Astrocyte (in vitro differentiated cells and primary cell): ENCODE results near the gene TANGO6. TPM values are rescaled to one million over a fixed set of nuclear protein-coding genes. Genes with fewer than 3 reads are reported as not detected.

ENCODE experiments used
- DNase-seq: peaks from one replicate; pipeline ENCODE4 v3.0.0-alpha.2; 2010; ENCODE audit warnings: low read depth
- FAIRE-seq: peaks from 2 replicates; lab custom pipeline; 2011; peaks lifted over from hg19 to GRCh38; lab: Jason Lieb, UNC
- H2AFZ ChIP-seq: 2 replicates; pipeline ENCODE4 v1.6.0; 2012; ENCODE audit warnings: low read depth, low read length, inconsistent platforms
- H3K27ac ChIP-seq: 2 replicates; pipeline ENCODE4 v1.5.1; 2011; ENCODE audit warnings: low read depth, low read length, inconsistent platforms
- H3K27me3 ChIP-seq: 2 replicates; pipeline ENCODE4 v1.6.0; 2011; ENCODE audit warnings: low read length, inconsistent platforms; ENCODE audit not compliant: insufficient read depth
- H3K36me3 ChIP-seq: 2 replicates; pipeline ENCODE4 v1.5.1; 2011; ENCODE audit warnings: low read length, inconsistent platforms; ENCODE audit not compliant: insufficient read depth
- H3K4me1 ChIP-seq: 2 replicates; pipeline ENCODE4 v1.5.1; 2011; ENCODE audit warnings: low read length, inconsistent platforms; ENCODE audit not compliant: insufficient read depth
- H3K4me2 ChIP-seq: 2 replicates; pipeline ENCODE4 v1.6.0; 2012; ENCODE audit warnings: low read length, inconsistent platforms
- H3K4me3 ChIP-seq: 2 replicates; pipeline ENCODE4 v1.5.1; 2011; ENCODE audit warnings: low read depth, mild to moderate bottlenecking, low read length, inconsistent platforms; ENCODE audit not compliant: insufficient read depth
- H3K79me2 ChIP-seq: 2 replicates; pipeline ENCODE4 v1.6.0; 2012; ENCODE audit warnings: mild to moderate bottlenecking, low read length, inconsistent platforms; ENCODE audit not compliant: insufficient read depth
- H3K9ac ChIP-seq: 2 replicates; pipeline ENCODE4 v1.6.0; 2012; ENCODE audit warnings: mild to moderate bottlenecking, low read length, inconsistent platforms
- H3K9me3 ChIP-seq: 2 replicates; pipeline ENCODE4 v1.5.1; 2012; ENCODE audit warnings: low read depth, mild to moderate bottlenecking, low read length, inconsistent platforms; ENCODE audit not compliant: insufficient read depth
- H4K20me1 ChIP-seq: 2 replicates; pipeline ENCODE4 v1.6.0; 2012; ENCODE audit warnings: low read length, inconsistent platforms; ENCODE audit not compliant: insufficient read depth
- H3K27ac Mint-ChIP-seq: one replicate; pipeline ENCODE4 v1.8.0; 2021; ENCODE audit warnings: mild to moderate bottlenecking, mixed read lengths; ENCODE audit not compliant: unreplicated experiment
- H3K27me3 Mint-ChIP-seq: one replicate; pipeline ENCODE4 v1.8.0; 2021; ENCODE audit warnings: low read depth, mixed read lengths; ENCODE audit not compliant: unreplicated experiment
- H3K36me3 Mint-ChIP-seq: one replicate; pipeline ENCODE4 v1.8.0; 2021; ENCODE audit warnings: low read depth, mixed read lengths; ENCODE audit not compliant: unreplicated experiment
- H3K4me1 Mint-ChIP-seq: one replicate; pipeline ENCODE4 v1.8.0; 2021; ENCODE audit warnings: low read depth, mixed read lengths; ENCODE audit not compliant: unreplicated experiment
- H3K4me3 Mint-ChIP-seq: one replicate; pipeline ENCODE4 v1.8.0; 2021; ENCODE audit warnings: mild to moderate bottlenecking, moderate library complexity, mixed read lengths; ENCODE audit not compliant: unreplicated experiment
- H3K9me3 Mint-ChIP-seq: one replicate; pipeline ENCODE4 v1.8.0; 2021; ENCODE audit warnings: mild to moderate bottlenecking, mixed read lengths; ENCODE audit not compliant: unreplicated experiment
- CTCF ChIP-seq: IDR thresholded peaks from 2 replicates; pipeline ENCODE4 v1.5.1; 2011; ENCODE audit warnings: low read depth, mild to moderate bottlenecking, inconsistent platforms, low read length, moderate library complexity; ENCODE audit not compliant: insufficient read depth
- EZH2 ChIP-seq: IDR thresholded peaks from 2 replicates; pipeline ENCODE4 v1.6.1; 2012; ENCODE audit warnings: mild to moderate bottlenecking, low read length, inconsistent platforms; ENCODE audit not compliant: insufficient read depth
- total RNA-seq: library from RNA; stranded (reverse); gene quantifications from 2 replicates; pipeline ENCODE4 v1.2.1, GENCODE V29; 2021

The TANGO6 gene
- total RNA-seq, 1 donor from 2014 or later, result 15.8 TPM

GRCh38 chr16:68902969-68903345, 59.6 kb downstream of the TANGO6 start:
- no peaks in the 10 kb centered on the region for H3K27me3 Mint-ChIP-seq
- DNase-seq (no peak), FAIRE-seq (no peak)
- Histone ChIP-seq H2AFZ (no peak overlapping the region), H3K4me1 (no peaks in the 10 kb centered on the region), H4K20me1 (peaks cover 4% of the 10 kb centered on the region), H3K36me3 (peaks cover 2% of the 10 kb centered on the region), H3K9ac (no peak overlapping the region), H3K4me2 (no peak overlapping the region), H3K27me3 (no peaks in the 10 kb centered on the region), H3K27ac (no peak overlapping the region), H3K9me3 (no peaks in the 10 kb centered on the region), H3K79me2 (no peaks in the 10 kb centered on the region), H3K4me3 (no peak overlapping the region)
- TF ChIP-seq EZH2 (no peak), CTCF (no peak)
- H3K4me1 Mint-ChIP-seq, result no peaks in the 10 kb centered on the region
- no peaks in the 10 kb centered on the region for H3K36me3 Mint-ChIP-seq
- no peak overlapping the region for H3K4me3 Mint-ChIP-seq
- no peak overlapping the region for H3K27ac Mint-ChIP-seq
- no peaks in the 10 kb centered on the region for H3K9me3 Mint-ChIP-seq

DNA sequence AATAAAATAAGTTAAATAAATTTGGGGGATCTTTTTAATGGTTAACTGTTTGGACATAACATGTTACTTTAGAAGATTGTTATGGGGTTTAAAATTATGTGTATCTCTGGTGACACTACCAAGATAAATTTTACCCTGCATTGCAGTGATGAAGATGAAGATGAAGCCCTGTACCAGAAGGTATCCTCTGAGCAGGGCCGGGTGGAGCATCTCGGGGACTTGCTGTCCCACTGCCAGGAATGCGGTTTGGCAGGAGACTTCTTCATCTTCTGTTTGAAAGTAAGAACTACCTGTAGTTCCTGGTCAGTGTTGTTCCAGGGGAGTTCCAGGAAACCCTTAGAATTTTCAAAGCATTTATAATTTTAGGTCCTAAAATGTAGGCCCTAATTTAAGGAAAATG, 64.0 kb downstream of the TANGO6 start:
- no peak overlapping the region for H2AFZ ChIP-seq
- TF ChIP-seq CTCF (no peak), EZH2 (no peak)
- FAIRE-seq, result no peak

DNA sequence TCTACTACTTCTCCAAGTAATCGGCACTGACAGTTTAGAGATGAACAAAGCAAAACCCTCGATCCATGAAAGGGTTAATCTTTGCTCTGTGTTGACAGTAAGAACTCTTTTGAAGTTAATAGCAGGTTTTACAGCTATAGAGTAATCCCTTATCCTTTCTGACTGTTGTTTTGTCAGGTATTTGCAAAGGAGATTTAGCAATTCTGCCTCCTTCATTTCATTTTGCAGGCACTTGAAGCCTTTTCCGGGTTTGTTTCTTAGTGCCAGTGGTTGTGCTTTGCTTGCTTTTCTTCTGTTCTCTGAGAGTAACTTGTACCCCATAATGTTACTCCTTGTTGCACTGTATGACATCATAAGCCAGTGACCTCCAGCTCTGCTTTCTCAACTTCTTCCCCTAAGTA, 64.5 kb downstream of the TANGO6 start:
- Histone ChIP-seq H3K4me3 (no peak overlapping the region), H3K4me2 (no peak overlapping the region), H3K9me3 (no peaks in the 10 kb centered on the region), H3K79me2 (no peaks in the 10 kb centered on the region), H2AFZ (no peak overlapping the region), H3K9ac (no peak overlapping the region), H3K27ac (no peak overlapping the region), H3K4me1 (no peaks in the 10 kb centered on the region), H3K27me3 (no peaks in the 10 kb centered on the region), H3K36me3 (peaks cover 6% of the 10 kb centered on the region), H4K20me1 (no peaks in the 10 kb centered on the region)
- DNase-seq, result no peak
- no peak overlapping the region for H3K4me3 Mint-ChIP-seq
- H3K36me3 Mint-ChIP-seq, result no peaks in the 10 kb centered on the region
- H3K27ac Mint-ChIP-seq, result no peak overlapping the region
- H3K9me3 Mint-ChIP-seq, result no peaks in the 10 kb centered on the region
- H3K4me1 Mint-ChIP-seq, result no peaks in the 10 kb centered on the region
- no peak for FAIRE-seq
- TF ChIP-seq CTCF (no peak), EZH2 (no peak)
- H3K27me3 Mint-ChIP-seq, result no peaks in the 10 kb centered on the region

More for the DNA sequence above, 64.0 kb downstream of the TANGO6 start:
- Histone ChIP-seq H3K27me3 (no peaks in the 10 kb centered on the region), H4K20me1 (no peaks in the 10 kb centered on the region), H3K36me3 (peaks cover 6% of the 10 kb centered on the region), H3K4me3 (no peak overlapping the region), H3K9me3 (no peaks in the 10 kb centered on the region), H3K4me2 (no peak overlapping the region), H3K27ac (no peak overlapping the region), H3K79me2 (no peaks in the 10 kb centered on the region), H3K9ac (no peak overlapping the region), H3K4me1 (no peaks in the 10 kb centered on the region)
- H3K27ac Mint-ChIP-seq, result no peak overlapping the region
- H3K36me3 Mint-ChIP-seq, result no peaks in the 10 kb centered on the region
- no peaks in the 10 kb centered on the region for H3K4me1 Mint-ChIP-seq
- H3K9me3 Mint-ChIP-seq, result no peaks in the 10 kb centered on the region
- DNase-seq, result no peak
- no peaks in the 10 kb centered on the region for H3K27me3 Mint-ChIP-seq
- no peak overlapping the region for H3K4me3 Mint-ChIP-seq
